RPMI8226 (cell line): ENCODE data around the gene NBEA.
"Not testable (repeated sequence)": the region's sequence is repeated elsewhere in the genome, so short reads cannot be mapped to it uniquely, and the experiment has no call there.

ENCODE experiments used
- DNase-seq: peaks from one replicate; pipeline ENCODE4 v3.0.0-alpha.2; 2015

The NBEA gene

DNA sequence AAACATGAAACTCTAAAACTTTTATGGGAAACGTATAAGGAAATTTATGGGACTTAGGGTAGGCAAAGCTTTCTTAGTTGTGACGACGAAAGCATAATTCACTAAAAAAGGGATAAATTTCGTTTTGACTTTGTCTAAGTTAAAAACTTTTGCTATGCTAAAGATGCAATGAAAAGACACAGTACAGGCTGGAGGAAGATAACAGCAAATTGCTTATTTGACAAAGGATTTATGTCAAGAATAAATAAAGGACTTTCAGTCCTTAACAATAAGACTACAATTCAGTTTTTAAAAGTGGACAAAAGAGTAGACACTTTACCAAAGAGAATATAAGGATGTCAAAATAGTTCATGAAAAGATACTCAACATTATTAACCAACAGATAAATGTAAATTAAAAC lies 150.2 kb downstream of the NBEA start:
- no peak for DNase-seq

DNA sequence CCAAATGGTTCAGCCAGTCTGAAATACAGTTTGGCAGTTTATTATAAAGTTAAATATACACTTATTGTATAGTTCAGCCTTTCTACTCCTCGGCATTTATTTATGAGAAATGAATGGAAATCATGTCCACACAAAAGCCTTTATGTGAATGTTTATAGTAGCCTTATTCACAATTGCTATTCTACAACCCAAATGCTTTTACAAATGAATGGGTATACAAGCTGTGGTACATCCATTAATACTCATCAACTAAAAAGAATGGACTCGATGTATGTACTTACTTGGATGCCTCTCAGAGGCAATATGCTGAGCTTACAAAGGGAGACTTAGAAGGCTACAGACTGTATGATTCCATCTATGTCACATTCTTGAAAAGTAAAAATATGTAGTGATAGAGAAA lies 150.7 kb downstream of the NBEA start:
- no peak for DNase-seq

DNA sequence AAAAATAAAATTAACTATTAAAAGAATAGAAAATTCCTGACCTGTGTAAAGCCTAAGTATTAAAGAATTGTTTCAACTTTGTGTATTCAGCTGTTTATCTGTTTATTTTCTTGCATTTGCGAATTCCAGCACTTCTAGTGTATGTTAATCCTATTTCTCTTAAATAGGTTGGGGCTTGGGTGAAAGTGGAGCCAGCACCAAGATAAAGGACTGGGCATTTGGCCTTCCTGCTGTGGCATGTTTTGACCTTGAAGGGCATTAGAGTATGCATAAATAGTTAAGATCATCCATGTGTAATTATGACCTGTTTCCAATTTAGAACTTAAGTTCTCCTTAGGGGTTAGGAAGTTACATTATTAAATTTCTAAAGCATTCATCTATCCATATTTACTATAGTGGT lies 151.3 kb downstream of the NBEA start:
- no peak for DNase-seq

DNA sequence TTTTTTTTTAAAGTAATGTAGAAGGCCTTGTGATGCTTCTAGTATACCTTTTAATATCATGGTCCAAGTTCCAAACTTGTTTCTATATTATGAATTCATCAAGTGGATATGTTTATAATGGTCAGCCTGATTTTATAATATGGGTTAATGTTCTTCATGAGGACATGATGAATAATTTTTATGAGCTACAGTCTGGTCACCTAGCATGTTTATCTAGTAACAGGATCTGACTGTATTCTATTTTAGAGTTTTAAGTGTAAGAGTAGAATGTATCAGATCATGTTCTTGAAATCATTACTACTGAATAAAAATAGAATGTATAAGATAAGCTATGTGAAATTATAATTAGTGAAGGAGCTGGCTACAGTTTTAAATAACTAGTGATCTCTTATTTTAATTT lies 164.7 kb downstream of the NBEA start:
- not testable (repeated sequence) for DNase-seq

DNA sequence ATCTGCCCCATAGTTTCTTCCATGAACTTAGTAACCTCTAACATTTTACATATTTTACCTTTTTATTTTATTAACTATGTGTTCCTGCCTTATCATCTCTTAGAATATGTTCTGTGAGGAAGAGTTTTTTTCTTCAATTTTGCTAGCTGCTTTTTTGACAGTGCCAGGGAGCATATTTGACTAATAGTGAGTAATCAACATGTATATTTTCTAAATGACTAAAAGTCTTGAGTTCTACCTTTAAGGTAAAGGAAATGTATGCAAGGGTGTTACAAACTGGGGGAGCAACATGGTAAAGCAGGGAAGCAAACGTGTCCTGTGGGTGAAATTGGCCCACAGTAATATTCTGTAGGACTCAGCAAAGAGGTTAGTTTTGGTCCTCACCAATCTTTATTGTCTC lies 165.5 kb downstream of the NBEA start:
- DNase-seq, result no peak

DNA sequence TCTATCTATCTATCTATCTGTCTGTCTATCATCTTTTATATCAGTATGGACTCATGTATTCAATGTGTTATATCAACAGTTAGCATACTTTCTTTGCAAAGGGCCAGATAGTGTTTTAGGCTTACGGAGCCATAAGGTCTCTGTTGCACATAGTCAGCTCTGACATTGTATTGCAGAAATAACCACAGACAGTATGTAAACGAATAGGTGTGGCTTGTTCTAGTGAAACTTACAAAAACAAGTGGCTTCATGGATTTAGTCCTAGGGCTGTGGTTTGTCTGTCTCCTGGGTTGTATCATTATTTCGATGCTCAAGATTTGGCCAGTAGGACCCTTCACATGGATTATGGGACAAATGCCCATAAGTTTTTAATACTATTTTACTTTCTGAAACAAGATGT lies 171.5 kb downstream of the NBEA start:
- not testable (repeated sequence) for DNase-seq

DNA sequence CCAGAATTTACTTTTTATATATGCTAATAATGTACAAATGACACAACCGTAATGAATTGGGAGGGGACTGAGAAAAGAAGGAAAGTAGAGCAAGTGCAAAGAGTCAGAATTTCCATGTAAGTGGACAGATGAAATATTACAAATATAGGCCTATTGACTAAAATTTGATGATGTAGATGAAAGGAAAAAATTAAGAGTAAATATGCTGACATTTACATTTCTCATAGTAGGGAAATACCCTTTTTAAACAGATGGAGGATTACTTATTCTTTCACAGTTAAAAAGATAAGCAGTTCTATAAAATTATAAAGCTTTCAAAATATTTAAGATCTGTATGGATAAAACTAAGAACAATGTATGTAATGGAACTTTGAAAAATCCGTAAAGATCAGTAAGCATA lies 185.4 kb downstream of the NBEA start:
- DNase-seq, result no peak

DNA sequence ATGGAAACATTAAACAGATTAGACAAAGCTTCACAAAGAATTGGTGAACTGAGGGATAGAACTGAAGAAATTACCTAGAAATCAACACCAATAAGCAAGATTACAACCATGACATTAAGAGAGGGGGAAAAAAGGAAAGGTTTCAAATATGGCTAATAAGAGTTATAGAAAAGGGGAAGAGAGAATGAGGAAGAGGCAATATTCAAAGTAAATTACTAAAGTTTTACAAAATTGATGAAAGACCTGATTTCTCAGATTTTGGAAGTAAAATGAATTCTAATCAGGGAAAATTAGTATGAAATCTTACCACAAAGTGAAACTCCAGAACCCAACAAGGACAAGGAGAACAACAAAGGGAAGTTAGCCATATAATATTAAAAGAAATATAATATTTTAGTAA lies 187.4 kb downstream of the NBEA start:
- no peak for DNase-seq

DNA sequence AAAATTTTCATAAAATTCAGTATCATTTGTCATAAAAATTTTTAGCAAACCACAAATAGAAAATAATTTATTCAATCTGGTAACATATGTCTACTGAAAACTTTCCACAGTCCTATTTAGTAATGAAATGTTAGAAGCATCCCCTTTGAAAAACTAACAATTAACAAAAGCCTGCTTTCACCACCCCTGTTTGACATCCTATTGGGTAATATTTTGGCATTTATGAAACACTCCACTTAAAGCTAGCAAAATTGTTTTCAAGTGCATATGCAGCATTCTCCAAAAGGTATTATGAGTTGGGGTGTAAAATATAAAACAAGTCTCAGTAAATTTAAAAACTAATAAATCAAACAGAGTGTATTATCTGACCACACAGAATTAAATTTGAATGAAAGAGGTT lies 189.4 kb downstream of the NBEA start:
- no peak for DNase-seq

DNA sequence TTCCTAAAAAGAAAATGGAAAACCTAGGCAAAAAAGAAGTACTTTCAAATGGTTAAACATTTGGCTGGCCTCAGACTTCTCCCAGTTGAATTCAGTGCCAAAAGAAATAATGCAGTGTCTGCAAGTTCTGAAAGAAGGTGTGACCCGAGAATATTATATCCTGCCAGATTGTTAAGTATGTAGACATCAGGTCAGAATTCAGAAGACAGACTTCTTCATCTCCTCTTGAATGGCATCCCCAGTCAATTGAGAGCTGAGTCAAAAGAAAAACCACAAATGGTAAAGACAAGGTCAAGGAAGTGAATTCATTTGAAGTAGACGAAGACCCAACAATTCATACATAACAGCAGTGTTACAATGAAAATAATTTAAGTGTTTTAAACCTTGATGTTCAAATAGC lies 194.5 kb downstream of the NBEA start:
- DNase-seq, result no peak

DNA sequence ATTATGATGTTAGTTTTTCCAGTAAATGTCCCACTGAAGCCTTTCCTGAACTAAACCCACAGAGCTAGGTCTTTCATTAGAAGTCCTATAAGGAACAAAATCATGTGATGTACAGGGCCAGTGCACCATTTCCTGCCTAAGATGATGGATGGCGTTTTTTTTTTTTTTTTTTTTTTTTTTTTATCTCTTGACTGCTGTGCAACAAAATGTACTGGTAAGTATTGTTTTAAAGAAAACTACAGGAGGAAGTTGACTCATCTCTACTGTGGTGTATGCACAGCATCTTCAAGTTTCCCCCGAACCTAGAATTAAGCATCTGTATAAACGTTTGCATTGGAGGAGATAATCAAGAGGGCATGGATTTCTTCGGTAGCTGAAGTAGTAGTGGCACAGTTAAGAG lies 197.5 kb downstream of the NBEA start:
- no peak for DNase-seq

DNA sequence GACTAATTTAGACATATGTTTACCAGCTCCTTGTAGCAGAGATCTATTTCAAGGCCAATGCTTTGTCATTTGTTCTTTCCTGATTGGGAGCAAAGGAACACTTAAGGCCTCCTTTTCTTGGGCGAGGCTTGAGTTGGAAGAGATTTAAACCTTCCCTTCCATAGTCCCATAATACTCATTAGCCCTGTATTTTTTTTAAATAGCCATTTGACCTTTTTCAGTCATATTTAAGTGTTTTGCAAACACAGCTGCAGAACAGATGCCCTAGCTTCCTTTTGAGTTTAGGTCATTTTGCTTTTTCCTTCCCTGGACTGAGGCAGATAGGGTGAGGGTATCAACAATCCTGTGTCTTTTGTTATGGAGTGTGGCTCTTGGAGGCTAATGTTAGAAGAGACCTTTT lies 198.3 kb downstream of the NBEA start:
- DNase-seq, result no peak

DNA sequence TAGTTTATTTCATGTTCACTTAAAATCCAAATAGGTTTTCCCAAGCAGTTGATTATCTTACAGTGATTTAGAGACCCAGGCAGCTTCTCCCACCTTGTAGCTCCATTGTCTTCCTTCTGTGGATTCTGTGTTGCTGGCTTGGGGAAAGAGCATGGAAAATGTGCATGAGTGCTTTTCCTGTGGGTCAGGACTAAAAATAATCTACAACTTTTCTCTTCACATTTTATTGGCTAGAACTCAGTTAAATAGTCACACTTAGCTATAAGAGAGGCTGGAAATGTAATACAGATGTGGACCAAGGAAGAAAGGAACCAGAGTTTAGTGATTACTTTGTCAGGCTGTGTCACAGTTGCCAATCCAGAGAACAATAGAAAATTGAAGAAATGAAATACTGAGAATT lies 198.8 kb downstream of the NBEA start:
- no peak for DNase-seq

DNA sequence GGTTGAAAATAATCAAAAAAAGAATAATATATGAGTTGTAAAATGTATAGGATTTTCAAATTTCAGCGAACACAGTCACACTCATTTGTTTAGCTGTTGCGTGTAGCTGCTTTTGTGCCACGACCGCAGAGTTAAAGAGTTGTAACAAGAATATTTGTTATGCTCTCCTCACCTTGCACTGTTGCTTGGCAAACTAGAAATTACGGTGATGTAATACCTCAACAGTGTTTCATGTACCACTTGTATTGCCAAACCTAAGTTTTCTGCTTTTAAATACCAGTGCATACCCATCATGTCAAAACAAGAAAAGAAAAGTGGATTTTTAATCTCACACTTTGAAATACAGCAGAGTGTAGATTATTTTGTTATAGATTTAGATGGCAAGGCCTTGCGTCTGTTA lies 201.1 kb downstream of the NBEA start:
- no peak for DNase-seq

DNA sequence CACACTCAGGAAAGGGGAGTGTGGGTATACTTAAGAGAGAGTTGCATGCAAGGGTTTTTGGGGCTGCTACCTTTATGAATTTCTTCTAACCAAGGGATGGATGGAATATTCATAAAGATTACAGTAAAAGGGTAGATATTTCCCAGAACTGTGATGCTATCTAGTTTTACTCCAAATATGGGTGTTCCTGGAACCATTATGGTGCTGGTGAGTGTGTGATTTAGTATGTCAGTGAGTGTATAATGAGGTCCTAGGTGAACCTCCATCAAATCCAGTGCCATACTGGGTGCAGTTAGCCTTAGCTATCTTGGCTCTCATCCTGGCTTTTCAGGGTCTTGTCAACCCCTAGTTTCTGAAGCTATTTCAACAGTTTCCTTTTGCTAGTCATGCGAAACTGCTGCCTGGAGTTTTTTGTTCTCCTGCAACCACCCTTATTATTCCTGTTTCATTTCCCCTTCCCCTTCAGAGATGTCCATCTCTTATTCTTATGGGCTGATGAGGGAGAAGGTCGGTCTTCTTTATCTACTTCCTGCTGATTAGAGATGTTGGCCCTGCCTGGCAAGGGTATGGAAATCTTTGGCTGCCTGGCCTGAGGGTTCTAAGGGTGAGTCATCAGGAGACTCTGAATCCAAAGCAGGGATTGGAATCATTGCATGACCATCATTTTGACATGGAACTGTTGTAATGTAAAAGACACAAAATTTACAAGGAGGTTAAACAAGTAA lies 202.3 kb downstream of the NBEA start:
- no peak for DNase-seq

DNA sequence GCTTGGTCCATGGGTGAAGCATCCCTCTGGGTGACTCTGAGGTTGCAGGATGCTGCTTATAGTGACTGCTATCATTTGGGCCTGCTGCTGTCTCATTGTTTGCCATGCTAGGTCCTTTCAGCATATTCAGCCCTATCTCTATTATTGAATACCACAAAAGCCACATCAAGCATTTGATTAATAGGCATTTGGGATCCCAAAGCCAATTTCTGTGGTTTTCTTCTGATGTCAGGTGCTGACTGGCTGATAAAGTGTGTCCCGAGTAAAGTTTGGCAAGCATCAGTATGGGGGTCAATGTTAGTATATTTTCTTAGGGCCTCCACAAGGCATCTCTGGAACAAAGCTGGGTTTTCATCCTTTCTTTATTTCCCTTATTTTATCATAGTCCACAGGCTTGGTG lies 204.6 kb downstream of the NBEA start:
- DNase-seq, result no peak

DNA sequence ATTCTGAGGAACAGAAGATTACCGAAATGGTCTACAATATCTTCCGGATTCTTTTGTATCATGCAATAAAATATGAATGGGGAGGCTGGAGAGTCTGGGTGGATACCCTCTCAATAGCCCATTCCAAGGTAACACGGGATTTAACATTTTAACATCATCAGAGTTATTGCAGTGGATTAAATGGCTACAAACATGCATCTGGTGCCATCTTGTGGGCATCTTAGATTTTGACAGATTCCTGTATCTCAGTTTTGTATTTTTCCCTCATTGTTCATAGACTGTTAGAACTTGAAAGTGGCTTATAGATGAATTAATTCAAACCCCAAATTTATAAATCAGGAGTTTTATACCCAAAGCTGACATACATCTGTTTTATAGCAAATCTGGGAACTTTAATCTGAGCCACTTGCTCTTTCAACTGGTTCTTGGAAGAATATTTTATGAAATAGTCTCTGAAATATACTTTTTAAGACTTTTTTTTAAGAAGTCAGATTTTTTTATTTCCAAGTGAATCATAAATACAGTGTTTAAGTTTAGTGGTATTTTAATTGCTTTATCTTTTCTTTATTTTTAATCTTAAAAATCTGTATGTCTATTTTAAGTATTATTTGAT lies 215.2 kb downstream of the NBEA start:
- peak; percentile 31 for DNase-seq

DNA sequence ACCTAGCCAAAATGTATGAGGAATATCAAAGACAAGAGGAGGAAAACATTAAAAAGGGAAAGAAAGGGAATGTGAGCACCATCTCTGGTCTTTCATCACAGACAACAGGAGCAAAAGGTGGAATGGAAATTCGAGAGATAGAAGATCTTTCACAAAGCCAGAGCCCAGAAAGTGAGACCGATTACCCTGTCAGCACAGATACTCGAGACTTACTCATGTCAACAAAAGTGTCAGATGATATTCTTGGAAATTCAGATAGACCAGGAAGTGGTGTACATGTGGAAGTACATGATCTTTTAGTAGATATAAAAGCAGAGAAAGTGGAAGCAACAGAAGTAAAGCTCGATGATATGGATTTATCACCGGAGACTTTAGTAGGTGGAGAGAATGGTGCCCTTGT lies 217.0 kb downstream of the NBEA start:
- no peak for DNase-seq

DNA sequence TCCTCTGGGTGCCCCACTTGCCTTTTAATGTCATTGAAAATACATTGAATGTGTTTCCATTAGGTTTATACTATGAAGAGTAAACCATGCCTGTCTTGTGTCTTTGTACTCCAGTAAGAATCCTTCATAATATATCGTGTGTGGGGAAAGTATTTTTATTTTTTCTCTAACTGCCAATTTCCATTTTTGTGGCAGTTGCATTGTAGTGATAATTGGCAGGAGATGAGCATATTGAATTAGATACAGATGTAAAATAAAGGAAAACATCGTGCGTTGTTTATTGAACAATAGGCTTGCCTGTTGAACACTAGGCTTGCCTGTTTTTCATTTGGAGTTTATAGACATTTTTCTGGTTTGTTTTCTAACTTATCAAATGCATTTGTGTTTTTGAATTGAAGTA lies 218.8 kb downstream of the NBEA start:
- DNase-seq, result no peak

DNA sequence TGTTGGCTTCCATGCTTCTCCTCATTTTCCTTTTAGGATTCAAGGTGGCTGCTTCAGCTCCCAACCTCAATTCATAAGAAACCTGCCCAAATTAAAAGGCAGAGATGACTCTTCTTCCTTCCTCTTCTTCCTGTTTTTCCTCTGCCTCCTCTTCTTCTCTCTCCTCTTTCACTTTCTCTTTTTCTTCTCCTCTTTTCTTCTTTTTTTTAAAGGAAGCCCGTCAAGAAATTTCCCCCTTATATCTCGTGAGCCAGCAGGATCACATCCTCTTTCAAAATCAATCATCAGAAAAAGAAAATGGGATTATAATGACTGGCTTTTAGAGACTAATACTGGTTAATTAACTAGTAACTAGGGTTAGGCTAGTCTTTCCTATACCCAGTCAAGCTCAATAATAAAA lies 220.3 kb downstream of the NBEA start:
- DNase-seq, result no peak

DNA sequence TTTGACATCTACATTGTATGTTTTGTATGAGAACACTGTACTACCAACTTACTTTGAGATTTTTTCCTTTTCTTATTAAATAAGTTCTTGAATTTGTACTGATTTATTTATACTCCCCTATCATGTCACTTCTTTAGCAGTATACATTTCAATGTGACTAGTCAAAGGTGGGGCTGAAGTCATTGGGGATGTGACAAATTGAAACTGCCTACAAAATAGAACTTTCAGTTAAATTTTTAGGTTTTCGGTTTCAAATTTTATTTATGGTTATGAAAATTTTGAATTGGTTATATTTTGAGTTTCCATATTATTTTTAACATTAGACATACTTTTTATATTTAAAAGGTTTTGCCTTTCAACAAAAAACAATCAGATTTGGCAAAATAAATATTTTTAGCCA lies 221.6 kb downstream of the NBEA start:
- DNase-seq, result no peak

DNA sequence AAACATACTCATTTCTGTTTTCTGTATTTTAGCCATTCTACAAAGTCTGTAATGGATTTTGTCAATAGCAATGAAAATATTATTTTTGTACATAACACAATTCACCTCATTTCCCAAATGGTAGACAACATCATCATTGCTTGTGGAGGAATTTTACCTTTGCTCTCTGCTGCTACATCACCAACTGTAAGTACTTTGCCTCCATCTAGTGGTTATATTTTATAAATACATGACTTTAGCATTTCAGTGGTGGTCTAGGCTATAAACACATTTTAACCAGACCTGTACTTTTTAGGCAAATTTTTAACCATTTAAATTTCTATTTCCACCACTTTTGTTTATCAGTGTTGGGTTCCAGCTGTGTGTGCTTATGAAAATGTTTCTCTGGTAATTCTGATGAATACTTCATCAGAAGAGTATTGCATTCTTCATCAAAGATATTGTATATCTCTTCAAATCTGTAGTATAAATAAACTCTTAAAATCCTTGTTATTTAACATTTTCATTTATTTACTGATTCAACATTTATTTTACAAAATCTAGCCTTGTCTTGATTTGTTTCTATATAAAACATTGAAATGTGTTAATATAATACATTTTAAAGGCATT lies 222.4 kb downstream of the NBEA start:
- peak; percentile 7 for DNase-seq

DNA sequence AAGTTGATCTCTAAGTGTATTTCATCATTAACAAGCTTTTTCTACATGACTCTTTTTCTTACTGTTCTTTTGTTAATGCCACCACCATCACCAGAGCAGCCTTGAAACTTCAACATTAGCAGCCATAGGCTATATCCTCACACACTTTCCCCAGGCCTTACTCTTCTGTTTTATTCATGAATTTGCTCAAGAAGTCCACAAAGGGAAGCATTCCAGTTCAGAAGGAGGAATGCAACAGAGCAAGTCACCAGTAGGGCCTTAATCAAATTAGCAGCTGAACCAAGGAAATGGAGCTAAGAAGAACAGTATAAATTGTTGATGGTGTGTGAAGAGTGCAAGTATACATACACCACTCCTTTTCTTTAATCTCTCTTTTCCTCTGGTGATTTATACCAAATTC lies 223.1 kb downstream of the NBEA start:
- no peak for DNase-seq

DNA sequence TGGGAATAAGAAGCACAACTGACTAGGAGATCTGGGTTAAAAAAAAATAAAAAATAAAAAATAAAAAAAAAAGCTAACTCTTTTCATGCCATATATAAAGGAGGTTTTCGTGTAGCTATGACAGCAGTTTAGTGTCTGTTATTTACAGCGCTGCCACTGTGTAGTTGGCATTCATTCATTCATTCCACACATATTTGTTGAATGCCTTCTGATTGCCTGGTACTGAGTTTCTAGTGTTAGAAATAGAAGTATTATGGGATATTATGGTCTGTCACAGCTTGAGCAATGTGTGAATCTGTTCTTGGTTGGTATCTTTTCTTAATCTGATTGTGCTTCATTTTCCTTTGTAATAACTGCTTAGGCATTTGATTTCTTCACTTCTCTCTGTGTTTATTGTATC lies 237.4 kb downstream of the NBEA start:
- no peak for DNase-seq
